Nephron (organoid): ENCODE results near the gene DCAF8.

Source experiments
- H3K27ac Mint-ChIP-seq, 3 experiments: 2 replicates each; pipeline ENCODE4 v1.8.0; 2020; ENCODE audit warnings: mixed read lengths in 3 of 3, mild to moderate bottlenecking in 2 of 3, moderate library complexity in 1 of 3
- H3K27me3 Mint-ChIP-seq: 2 replicates; pipeline ENCODE4 v1.8.0; 2021; ENCODE audit warnings: low read depth, mild to moderate bottlenecking, moderate library complexity, mixed read lengths
- H3K36me3 Mint-ChIP-seq: 2 replicates; pipeline ENCODE4 v1.8.0; 2020; ENCODE audit warnings: low read depth, mixed read lengths
- H3K4me1 Mint-ChIP-seq: 2 replicates; pipeline ENCODE4 v1.8.0; 2020; ENCODE audit warnings: mixed read lengths
- H3K4me3 Mint-ChIP-seq, 3 experiments: 2 replicates each; pipeline ENCODE4 v1.8.0; 2020; ENCODE audit warnings: mild to moderate bottlenecking in 3 of 3, mixed read lengths in 3 of 3, moderate library complexity in 2 of 3
- H3K9me3 Mint-ChIP-seq: 2 replicates; pipeline ENCODE4 v1.8.0; 2020; ENCODE audit warnings: mixed read lengths
- CTCF ChIP-seq, 3 experiments: fragments of 200-600 bp; sonication (generic); IDR thresholded peaks; one replicate each; pipeline ENCODE4 v1.5.0; 2021; ENCODE audit warnings: antibody characterized with exemption in 3 of 3; ENCODE audit not compliant: unreplicated experiment in 3 of 3

Gene DCAF8

DNA sequence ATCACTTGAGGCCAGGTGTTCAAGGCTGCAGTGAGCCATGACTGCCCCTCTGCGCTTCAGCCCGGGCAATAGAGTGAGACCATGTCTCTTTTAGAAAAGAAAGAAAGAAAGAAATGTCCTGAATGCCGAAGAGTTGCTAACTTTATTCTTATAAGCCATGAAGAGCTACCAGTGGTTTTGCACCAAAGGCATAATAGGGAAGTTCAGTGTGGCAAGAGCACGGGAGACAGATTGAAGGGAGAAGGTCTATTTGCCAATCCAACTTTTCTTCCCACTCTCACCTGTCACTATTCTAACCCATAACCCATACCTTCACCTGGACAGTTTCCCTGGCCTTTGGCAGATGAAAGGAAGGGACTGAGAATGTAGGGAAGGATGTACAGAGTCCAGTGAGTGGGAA is 61.6 kb downstream of the DCAF8 start:
- Mint-ChIP-seq H3K27ac (no peak overlapping the region), H3K4me3 (no peak overlapping the region), H3K4me1 (peaks cover 9% of the 10 kb centered on the region), H3K9me3 (no peaks in the 10 kb centered on the region), H3K27me3 (no peaks in the 10 kb centered on the region), H3K36me3 (no peaks in the 10 kb centered on the region)
- TF ChIP-seq CTCF (IDR thresholded peaks at IDR 0.05; ENCODE audit: unreplicated experiment in 3 of 3) = no peak

DNA sequence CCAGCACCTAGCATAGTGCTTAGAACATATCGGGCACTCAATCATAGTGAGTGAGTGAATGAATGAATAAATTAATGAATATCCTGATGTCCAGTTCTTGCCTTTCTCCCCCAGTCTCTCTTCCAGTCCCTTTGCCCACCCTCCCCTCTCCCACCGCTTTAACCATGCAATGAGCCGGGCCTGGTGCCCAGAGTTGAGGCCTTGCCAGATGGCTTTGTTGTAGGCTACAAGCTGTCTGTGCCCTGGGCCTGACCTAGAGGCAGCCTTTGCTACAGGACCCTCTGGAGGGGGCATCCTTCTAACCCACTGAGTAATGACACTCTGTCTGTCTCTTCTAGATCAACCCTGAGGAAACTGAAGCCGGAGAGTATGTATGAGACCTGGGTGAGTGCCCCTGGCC is 65.1 kb downstream of the DCAF8 start:
- no peak overlapping the region for H3K4me3 Mint-ChIP-seq
- H3K4me1 Mint-ChIP-seq = peaks cover 4% of the 10 kb centered on the region
- no peak for TF ChIP-seq CTCF (IDR thresholded peaks at IDR 0.05; ENCODE audit: unreplicated experiment in 3 of 3)
- no peak overlapping the region for H3K27ac Mint-ChIP-seq
- no peaks in the 10 kb centered on the region for H3K36me3 Mint-ChIP-seq
- no peaks in the 10 kb centered on the region for H3K9me3 Mint-ChIP-seq
- H3K27me3 Mint-ChIP-seq = no peaks in the 10 kb centered on the region

DNA sequence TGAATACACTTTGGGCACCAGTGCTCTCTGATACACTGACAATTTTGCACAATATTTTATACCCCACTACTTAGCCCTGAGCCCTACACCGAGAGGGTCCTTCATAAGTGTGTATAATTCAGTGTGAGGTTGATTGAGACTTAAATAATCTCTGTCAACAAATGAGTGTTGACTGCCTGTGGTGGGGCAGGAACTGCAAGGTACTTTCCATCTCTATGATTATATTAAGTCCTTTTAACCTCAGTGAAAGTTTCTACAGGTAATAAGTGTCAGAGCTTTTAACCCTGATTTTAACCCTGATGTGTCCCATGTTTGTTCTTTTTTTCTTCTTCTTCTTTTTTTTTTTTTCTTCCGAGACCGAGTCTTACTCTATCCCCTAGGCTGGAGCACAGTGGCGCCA is 66.2 kb downstream of the DCAF8 start:
- Mint-ChIP-seq H3K4me3 (no peak overlapping the region), H3K36me3 (no peaks in the 10 kb centered on the region), H3K4me1 (peaks cover 4% of the 10 kb centered on the region), H3K27ac (no peak overlapping the region), H3K9me3 (no peaks in the 10 kb centered on the region), H3K27me3 (no peaks in the 10 kb centered on the region)
- no peak for TF ChIP-seq CTCF (IDR thresholded peaks at IDR 0.05; ENCODE audit: unreplicated experiment in 3 of 3)

- no peak for TF ChIP-seq CTCF (IDR thresholded peaks at IDR 0.05; ENCODE audit: unreplicated experiment in 3 of 3)
- H3K27me3 Mint-ChIP-seq = no peaks in the 10 kb centered on the region
- no peaks in the 10 kb centered on the region for H3K9me3 Mint-ChIP-seq
- H3K4me1 Mint-ChIP-seq = peaks cover 5% of the 10 kb centered on the region
- no peak overlapping the region for H3K27ac Mint-ChIP-seq
- H3K4me3 Mint-ChIP-seq = no peak overlapping the region
- no peaks in the 10 kb centered on the region for H3K36me3 Mint-ChIP-seq
These were observed 67.7 kb downstream of the DCAF8 start for GRCh38 chr1:160194737-160195059.

GRCh38 chr1:160193832-160194736 is 68.3 kb downstream of the DCAF8 start:
- no peak overlapping the region for H3K4me3 Mint-ChIP-seq
- no peak overlapping the region for H3K27ac Mint-ChIP-seq
- no peaks in the 10 kb centered on the region for H3K36me3 Mint-ChIP-seq
- no peaks in the 10 kb centered on the region for H3K9me3 Mint-ChIP-seq
- peaks cover 11% of the 10 kb centered on the region for H3K4me1 Mint-ChIP-seq
- peaks cover 4% of the 10 kb centered on the region for H3K27me3 Mint-ChIP-seq
- TF ChIP-seq CTCF (IDR thresholded peaks at IDR 0.05; ENCODE audit: unreplicated experiment in 3 of 3) = no peak
